ENCODE results near the gene FAM228A.

The FAM228A gene

GRCh38 chr2:24199968-24200590 lies 25.2 kb downstream of the FAM228A start:
- H3K36me3 ChIP-seq (ENCODE audit: insufficient read depth, low read length) = peaks cover 11% of the 10 kb centered on the region; the same call in 1 of the 2 replicates
- H3K4me1 ChIP-seq (ENCODE audit: insufficient read depth, low read length, poor library complexity, severe bottlenecking) = no peaks in the 10 kb centered on the region
- no peaks in the 10 kb centered on the region for H3K9me2 ChIP-seq (replicated peaks; ENCODE audit: low read depth, low read length)
- no peaks in the 10 kb centered on the region for H3K9me3 ChIP-seq (ENCODE audit: insufficient read depth, low read depth, low read length)
- no peak overlapping the region for H3K4me3 ChIP-seq (ENCODE audit: low read length, poor library complexity, severe bottlenecking)
- TF ChIP-seq CTCF (conservative IDR thresholded peaks at IDR 0.05; ENCODE audit: low read length) = no peak
- no peak for TF ChIP-seq EZH2phosphoT487 (IDR thresholded peaks at IDR 0.05; ENCODE audit: borderline replicate concordance)
- no peaks in the 10 kb centered on the region for H4K20me1 ChIP-seq (ENCODE audit: insufficient read depth, low read length, poor library complexity, severe bottlenecking)
- no peaks in the 10 kb centered on the region for H3K79me2 ChIP-seq (ENCODE audit: insufficient read depth, low read length)
- H3K4me2 ChIP-seq (ENCODE audit: low read depth, low read length, poor library complexity, severe bottlenecking) = no peak overlapping the region
- no peak overlapping the region for H3K9ac ChIP-seq (ENCODE audit: low read depth, low read length, poor library complexity, severe bottlenecking)
- no peaks in the 10 kb centered on the region for H3F3A ChIP-seq (ENCODE audit: low read depth)
- no peaks in the 10 kb centered on the region for H3K27me3 ChIP-seq (ENCODE audit: insufficient read depth, low read length, poor library complexity, severe bottlenecking)
- no peak overlapping the region for H2AFZ ChIP-seq (ENCODE audit: low read length)

- Histone ChIP-seq H3K9me3 (ENCODE audit: insufficient read depth, low read depth, low read length) (no peaks in the 10 kb centered on the region), H2AFZ (ENCODE audit: low read length) (no peak overlapping the region), H3K9ac (ENCODE audit: low read depth, low read length, poor library complexity, severe bottlenecking) (no peak overlapping the region), H3K4me3 (ENCODE audit: low read length, poor library complexity, severe bottlenecking) (no peak overlapping the region), H4K20me1 (ENCODE audit: insufficient read depth, low read length, poor library complexity, severe bottlenecking) (no peaks in the 10 kb centered on the region), H3K9me2 (replicated peaks; ENCODE audit: low read depth, low read length) (no peaks in the 10 kb centered on the region), H3K36me3 (ENCODE audit: insufficient read depth, low read length) (peaks cover 11% of the 10 kb centered on the region; the same call in 1 of the 2 replicates), H3K79me2 (ENCODE audit: insufficient read depth, low read length) (no peaks in the 10 kb centered on the region), H3F3A (ENCODE audit: low read depth) (no peaks in the 10 kb centered on the region), H3K27me3 (ENCODE audit: insufficient read depth, low read length, poor library complexity, severe bottlenecking) (no peaks in the 10 kb centered on the region), H3K4me1 (ENCODE audit: insufficient read depth, low read length, poor library complexity, severe bottlenecking) (no peaks in the 10 kb centered on the region), H3K4me2 (ENCODE audit: low read depth, low read length, poor library complexity, severe bottlenecking) (no peak overlapping the region)
- no peak for TF ChIP-seq EZH2phosphoT487 (IDR thresholded peaks at IDR 0.05; ENCODE audit: borderline replicate concordance)
- TF ChIP-seq CTCF (conservative IDR thresholded peaks at IDR 0.05; ENCODE audit: low read length) = no peak
These were observed 25.9 kb downstream of the FAM228A start for GRCh38 chr2:24200799-24201198.

- H3K9me3 ChIP-seq (ENCODE audit: insufficient read depth, low read depth, low read length) = no peaks in the 10 kb centered on the region
- H3F3A ChIP-seq (ENCODE audit: low read depth) = no peaks in the 10 kb centered on the region
- no peaks in the 10 kb centered on the region for H4K20me1 ChIP-seq (ENCODE audit: insufficient read depth, low read length, poor library complexity, severe bottlenecking)
- H2AFZ ChIP-seq (ENCODE audit: low read length) = no peak overlapping the region
- no peak overlapping the region for H3K4me3 ChIP-seq (ENCODE audit: low read length, poor library complexity, severe bottlenecking)
- H3K27me3 ChIP-seq (ENCODE audit: insufficient read depth, low read length, poor library complexity, severe bottlenecking) = no peaks in the 10 kb centered on the region
- no peak overlapping the region for H3K4me2 ChIP-seq (ENCODE audit: low read depth, low read length, poor library complexity, severe bottlenecking)
- H3K79me2 ChIP-seq (ENCODE audit: insufficient read depth, low read length) = no peaks in the 10 kb centered on the region
- peaks cover 11% of the 10 kb centered on the region; the same call in 1 of the 2 replicates for H3K36me3 ChIP-seq (ENCODE audit: insufficient read depth, low read length)
- no peak overlapping the region for H3K9ac ChIP-seq (ENCODE audit: low read depth, low read length, poor library complexity, severe bottlenecking)
- TF ChIP-seq CTCF (conservative IDR thresholded peaks at IDR 0.05; ENCODE audit: low read length) = no peak
- no peak for TF ChIP-seq EZH2phosphoT487 (IDR thresholded peaks at IDR 0.05; ENCODE audit: borderline replicate concordance)
- H3K4me1 ChIP-seq (ENCODE audit: insufficient read depth, low read length, poor library complexity, severe bottlenecking) = no peaks in the 10 kb centered on the region
- H3K9me2 ChIP-seq (replicated peaks; ENCODE audit: low read depth, low read length) = no peaks in the 10 kb centered on the region
These were observed 28.4 kb downstream of the FAM228A start for GRCh38 chr2:24203029-24203786.

All from Loucy (cell line).